Measurements from ENCODE around the gene WFS1. TPM values are rescaled to one million over a fixed set of nuclear protein-coding genes. Genes with fewer than 3 reads are reported as not detected.

Gene WFS1
- total RNA-seq, 1 experiment from 2014 or later = 11.9 TPM

DNA sequence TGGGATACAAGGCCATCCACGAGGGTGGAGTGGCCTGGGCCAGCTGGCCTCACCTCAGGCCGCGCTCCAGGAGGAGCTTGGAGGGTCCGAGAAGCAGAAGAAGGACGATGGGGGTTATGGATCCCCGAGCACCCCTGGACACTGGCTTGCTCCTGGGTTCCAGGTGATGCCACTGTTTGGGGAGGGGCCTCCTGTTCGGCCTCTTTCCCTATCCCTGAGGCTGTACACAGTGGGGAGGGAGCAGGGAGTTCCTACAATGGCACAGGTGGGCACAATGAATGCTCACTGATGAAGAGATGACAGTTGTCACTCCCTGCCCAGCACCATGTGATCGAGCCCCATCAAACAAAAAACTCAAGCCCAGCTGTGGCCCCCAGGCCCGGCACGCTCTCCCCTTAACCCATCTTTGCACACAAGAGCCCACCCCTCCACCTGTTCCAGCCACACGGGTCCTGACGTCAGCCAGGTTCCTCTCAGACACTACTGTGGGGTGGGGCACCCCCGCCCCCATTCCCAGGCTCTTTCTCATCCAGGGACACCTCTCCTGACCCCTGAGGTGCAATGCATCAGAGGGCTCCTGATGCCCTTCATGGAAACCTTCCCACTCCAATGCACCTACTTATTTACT is 70.3 kb downstream of the WFS1 start:
- in situ Hi-C loops (cut with HindIII; ENCODE audit: low pct_unique_long_range_greater_than_20kb, low sequenced_read_pairs) = no loop called here
- DNase-seq (ENCODE audit: low read depth) = no peak

- in situ Hi-C loops (cut with HindIII; ENCODE audit: low pct_unique_long_range_greater_than_20kb, low sequenced_read_pairs) = no loop called here
Measured at GRCh38 chr4:6340446-6341015, 70.9 kb downstream of the WFS1 start.

GRCh38 chr4:6341696-6342095 is 72.0 kb downstream of the WFS1 start:
- DNase-seq (ENCODE audit: low read depth) = no peak
- in situ Hi-C loops (cut with HindIII; ENCODE audit: low pct_unique_long_range_greater_than_20kb, low sequenced_read_pairs) = no loop called here

More at GRCh38 chr4:6340446-6341015, 70.9 kb downstream of the WFS1 start:
- no peak for DNase-seq (ENCODE audit: low read depth)

DNA sequence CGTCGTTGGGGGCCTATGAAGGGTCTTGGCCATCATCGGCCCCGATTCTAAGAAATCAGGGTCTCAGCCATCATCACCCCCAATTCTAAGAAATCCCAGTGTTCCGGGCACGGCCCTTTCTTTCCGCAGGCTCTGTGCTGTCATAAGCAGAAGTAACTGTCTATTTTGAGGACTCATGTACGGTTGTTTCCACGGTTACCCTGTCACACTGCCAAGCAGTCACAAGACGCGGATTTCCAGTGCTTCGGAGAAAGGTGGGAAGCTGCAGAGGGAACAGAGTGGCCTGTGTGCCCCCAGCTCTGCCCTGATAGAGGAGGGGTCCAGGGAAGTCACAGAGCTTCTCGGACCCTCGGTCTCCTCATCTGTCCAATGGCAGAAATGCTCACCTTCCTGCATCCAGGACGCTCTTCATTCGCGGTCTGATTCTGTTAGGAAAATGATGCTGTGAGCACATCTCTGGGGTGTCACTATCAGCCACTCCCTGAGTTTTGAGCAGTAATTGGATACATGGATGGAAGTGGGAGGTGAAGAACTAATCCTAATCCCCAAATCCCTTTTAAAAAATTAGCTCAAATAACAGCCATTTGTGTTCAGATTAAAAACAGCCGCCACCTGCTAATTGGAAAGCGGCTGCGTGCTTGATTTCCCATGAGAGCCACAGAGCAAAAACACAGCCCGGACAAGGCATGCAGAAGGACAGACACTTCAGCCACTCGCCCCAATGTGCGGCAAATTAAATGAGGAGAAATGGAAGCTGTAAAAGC is 73.1 kb downstream of the WFS1 start:
- in situ Hi-C loops (cut with HindIII; ENCODE audit: low pct_unique_long_range_greater_than_20kb, low sequenced_read_pairs) = no loop called here
- DNase-seq (ENCODE audit: low read depth) = no peak

- peak; percentile 89 for DNase-seq (ENCODE audit: low read depth)
- in situ Hi-C loops (cut with HindIII; ENCODE audit: low pct_unique_long_range_greater_than_20kb, low sequenced_read_pairs) = no loop called here
Measured at GRCh38 chr4:6343939-6344408, 74.3 kb downstream of the WFS1 start.

DNA sequence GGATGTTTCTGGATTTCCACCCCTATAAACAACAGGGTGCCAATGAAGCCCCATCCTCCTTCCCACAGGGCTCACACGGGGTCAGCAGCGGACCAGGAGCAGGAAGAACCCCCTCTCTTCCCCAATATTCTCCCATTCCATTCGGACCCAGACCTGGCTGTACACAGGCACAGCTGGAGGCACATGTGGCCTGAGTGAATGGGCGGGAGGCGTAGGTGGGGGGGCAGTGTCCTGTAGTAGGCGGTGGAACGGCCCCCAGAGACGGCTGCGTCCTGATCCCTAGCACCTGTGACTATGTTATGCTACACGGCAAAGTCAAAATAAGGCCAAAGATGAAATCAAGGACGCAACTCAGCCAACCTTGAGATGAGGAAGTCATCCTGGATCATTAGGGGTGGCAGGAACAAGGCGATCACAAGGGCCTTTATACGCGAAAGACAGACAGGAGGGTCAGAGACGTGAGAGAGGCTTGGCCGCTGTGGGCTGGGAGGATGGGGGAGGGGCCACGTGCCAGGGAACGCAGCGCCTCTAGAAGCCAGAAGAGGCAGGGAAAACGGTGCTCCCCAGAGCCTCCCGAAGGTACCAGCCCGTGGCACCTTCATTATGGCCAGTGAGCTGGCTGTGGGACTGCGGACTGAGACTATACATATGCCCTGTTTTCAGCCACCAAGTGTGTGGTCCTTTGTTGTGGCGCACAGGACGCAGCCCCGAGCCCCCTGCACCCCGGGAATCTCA is 75.6 kb downstream of the WFS1 start:
- DNase-seq (ENCODE audit: low read depth) = no peak
- in situ Hi-C loops (cut with HindIII; ENCODE audit: low pct_unique_long_range_greater_than_20kb, low sequenced_read_pairs) = no loop called here

- in situ Hi-C loops (cut with HindIII; ENCODE audit: low pct_unique_long_range_greater_than_20kb, low sequenced_read_pairs) = no loop called here
- DNase-seq (ENCODE audit: low read depth) = no peak
Measured at GRCh38 chr4:6345866-6346265, 76.2 kb downstream of the WFS1 start.

DNA sequence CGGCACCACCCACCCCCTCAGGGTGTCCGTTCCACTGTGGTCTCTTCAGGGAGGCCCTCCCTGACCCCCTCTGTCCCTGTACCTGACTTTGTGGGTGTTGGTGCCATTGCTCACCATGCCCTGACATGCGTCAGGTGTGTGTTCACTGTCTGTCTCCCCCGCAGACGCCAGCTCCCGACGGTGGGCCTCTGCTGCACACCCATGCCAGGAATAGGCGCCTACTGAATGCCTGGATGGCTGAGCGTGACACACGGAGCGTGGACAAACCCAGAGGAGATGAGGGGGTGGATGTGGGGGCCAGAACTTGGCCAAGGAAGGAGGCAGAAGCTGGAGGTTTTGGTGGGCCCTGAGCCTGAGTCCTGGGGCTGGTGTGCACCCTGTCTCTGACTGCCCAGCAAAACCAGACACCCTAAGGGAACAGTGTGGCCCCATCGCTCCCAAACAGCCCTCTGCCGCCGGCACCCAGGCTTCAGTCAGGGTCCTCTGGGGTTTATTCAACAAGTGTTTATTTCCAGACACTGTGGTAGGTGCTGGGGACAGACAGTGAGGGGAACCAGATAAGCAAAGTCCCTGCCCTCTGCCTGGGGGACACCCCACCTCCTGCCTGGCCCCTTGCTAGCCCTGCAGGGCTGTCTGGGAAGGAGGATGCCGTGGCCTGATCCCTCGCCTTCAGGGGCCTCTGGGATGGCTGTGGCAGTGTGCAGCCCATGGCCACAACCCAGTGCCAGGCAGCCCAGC is 76.9 kb downstream of the WFS1 start:
- in situ Hi-C loops (cut with HindIII; ENCODE audit: low pct_unique_long_range_greater_than_20kb, low sequenced_read_pairs) = no loop called here
- DNase-seq (ENCODE audit: low read depth) = no peak

- in situ Hi-C loops (cut with HindIII; ENCODE audit: low pct_unique_long_range_greater_than_20kb, low sequenced_read_pairs) = no loop called here
Measured at GRCh38 chr4:6347511-6348045, 77.9 kb downstream of the WFS1 start.

GRCh38 chr4:6348408-6348807 is 78.8 kb downstream of the WFS1 start:
- in situ Hi-C loops (cut with HindIII; ENCODE audit: low pct_unique_long_range_greater_than_20kb, low sequenced_read_pairs) = no loop called here
- no peak for DNase-seq (ENCODE audit: low read depth)

More at GRCh38 chr4:6347511-6348045, 77.9 kb downstream of the WFS1 start:
- no peak for DNase-seq (ENCODE audit: low read depth)

- DNase-seq (ENCODE audit: low read depth) = no peak
- in situ Hi-C loops (cut with HindIII; ENCODE audit: low pct_unique_long_range_greater_than_20kb, low sequenced_read_pairs) = no loop called here
Measured at GRCh38 chr4:6349896-6350603, 80.4 kb downstream of the WFS1 start.

GRCh38 chr4:6350646-6351045 is 81.0 kb downstream of the WFS1 start:
- in situ Hi-C loops (cut with HindIII; ENCODE audit: low pct_unique_long_range_greater_than_20kb, low sequenced_read_pairs) = no loop called here
- no peak for DNase-seq (ENCODE audit: low read depth)

DNA sequence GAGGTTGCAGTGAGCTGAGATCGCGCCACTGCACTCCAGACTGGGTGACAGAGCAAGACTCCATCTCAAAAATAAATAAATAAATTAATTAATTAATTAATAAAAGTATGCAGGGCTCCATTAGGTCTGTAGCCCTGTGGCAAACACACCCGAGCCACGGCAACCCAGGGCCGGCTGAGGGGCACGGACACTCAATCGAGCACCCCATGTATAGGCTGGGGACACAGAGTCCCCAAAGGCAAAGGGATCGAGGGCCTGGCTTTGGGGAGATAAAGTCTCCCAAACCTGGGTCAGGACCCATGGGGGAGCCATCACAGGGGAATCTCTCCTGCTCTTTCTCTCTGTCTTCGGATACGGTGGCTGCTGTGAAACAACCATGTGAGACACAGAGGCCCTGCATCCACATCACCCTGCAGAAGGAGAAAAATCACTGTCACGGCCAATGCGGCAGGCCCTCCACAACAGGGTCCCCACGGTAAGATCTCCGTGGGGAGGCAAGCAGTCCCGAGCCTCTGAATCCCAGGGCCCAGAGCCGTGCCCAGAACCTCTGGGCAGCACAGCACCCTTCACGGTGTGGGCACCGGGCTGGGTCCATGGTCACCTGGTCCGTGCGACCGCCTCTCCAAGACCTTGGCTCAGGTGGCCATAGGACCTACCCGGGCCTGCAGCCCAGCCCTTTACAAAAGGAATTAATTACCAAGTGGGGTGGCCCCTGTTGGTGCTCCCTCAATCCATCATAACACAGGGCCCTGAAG is 81.8 kb downstream of the WFS1 start:
- in situ Hi-C loops (cut with HindIII; ENCODE audit: low pct_unique_long_range_greater_than_20kb, low sequenced_read_pairs) = no loop called here
- DNase-seq (ENCODE audit: low read depth) = no peak

DNA sequence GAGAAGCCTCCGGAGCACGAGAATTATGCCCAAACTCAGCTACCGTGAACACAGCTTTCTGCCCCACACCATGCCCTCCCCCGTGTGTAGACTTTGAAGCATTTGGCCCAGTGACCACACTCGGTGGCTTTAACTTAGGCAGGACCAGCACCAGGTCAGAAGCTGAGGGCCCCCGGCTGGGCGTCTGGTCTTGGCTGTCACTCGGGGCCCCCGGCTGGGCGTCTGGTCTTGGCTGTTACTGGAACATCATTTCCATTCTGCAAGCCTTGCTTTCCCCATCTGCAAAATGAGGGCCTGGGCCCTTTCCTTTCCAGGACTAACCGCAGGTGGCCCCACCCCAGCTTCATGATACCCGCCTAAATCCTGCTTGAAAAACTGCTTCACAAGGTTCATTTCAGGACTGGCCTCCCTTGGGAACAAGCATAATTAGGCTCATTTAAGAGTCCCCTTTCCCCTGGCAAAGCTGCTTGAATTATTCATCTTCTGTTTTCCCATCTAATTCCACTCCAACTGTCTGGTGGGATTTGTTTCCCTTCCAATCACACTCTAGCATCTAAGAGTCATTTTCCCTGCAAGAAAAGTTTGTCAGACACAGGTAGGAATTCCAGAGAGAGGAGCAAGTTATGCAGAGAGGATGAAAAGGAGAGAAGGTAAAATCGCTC is 82.5 kb downstream of the WFS1 start:
- in situ Hi-C loops (cut with HindIII; ENCODE audit: low pct_unique_long_range_greater_than_20kb, low sequenced_read_pairs) = no loop called here
- DNase-seq (ENCODE audit: low read depth) = no peak

All from Caki2 (cell line).